Suprapubic skin (tissue), 3 donors: Measurements from ENCODE around the gene HACD2.

Experiments
- EP300 ChIP-seq: sonication (generic); formaldehyde crosslinking; IDR thresholded peaks from one replicate; pipeline ENCODE4 v1.6.1; 2017; ENCODE audit warnings: antibody characterized with exemption
- POLR2A ChIP-seq, 2 donors: fragments of 450-650 bp; IDR thresholded peaks; one replicate each; pipeline ENCODE4 v1.6.1; 2017; ENCODE audit warnings: antibody characterized with exemption in 2 of 2, mild to moderate bottlenecking in 2 of 2, moderate library complexity in 2 of 2
- TF ChIP-seq, protein P1 (sequence below), 2 donors: fragments of 200-600 bp in 1 of 2; fragments of 450-650 bp in 1 of 2; sonication (generic) in 1 of 2; IDR thresholded peaks; one replicate each; pipeline ENCODE4 v1.5.1; 2016 to 2019; ENCODE audit warnings: antibody characterized with exemption in 2 of 2, mild to moderate bottlenecking in 1 of 2, moderate library complexity in 1 of 2

DNA sequence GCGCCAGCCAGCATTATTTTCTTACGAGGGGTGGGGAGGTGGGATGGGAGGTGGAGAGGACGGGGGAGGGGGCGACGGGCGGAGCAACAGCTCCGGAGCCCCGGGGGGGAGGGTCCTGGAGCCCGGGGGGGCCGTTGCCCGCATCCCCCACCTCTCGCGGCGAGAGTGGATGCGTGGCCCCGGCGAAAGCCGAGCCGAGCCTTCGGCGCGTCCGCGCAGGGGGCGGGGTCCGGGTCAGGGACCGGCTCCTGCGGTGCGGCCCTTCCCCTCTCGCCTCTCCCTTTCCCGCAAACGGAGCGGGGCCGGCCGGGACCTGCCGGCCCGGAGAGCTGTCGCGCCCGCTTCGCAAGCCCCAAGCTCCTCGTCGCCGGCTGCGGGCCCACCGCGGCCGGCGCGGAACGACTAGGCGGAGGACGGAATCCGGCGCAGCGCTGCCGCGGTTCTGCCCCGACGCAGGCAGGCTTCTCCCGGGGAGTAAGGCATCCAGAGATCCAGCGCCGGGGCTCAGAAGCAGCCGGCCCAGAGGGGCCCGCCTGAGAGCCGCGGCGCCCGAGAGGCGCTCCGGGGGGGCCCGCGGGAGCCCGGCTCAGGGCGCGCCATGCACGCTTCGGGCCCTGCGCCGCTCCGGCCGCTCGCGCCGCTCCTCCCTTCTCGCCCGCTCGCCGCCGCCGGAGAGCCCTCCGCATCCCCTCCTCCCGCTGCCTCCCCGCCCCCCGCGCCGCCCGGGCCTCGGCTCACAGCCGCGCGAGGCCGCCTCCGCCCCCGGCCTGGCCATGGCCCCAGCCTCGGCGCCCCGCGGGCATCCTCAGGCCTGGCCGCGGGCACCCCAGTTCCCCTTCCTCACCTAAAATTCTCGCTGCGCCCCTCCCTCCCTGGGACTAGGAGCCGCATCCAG, 135.5 kb downstream of the HACD2 start:
- TF ChIP-seq, protein P1, sequence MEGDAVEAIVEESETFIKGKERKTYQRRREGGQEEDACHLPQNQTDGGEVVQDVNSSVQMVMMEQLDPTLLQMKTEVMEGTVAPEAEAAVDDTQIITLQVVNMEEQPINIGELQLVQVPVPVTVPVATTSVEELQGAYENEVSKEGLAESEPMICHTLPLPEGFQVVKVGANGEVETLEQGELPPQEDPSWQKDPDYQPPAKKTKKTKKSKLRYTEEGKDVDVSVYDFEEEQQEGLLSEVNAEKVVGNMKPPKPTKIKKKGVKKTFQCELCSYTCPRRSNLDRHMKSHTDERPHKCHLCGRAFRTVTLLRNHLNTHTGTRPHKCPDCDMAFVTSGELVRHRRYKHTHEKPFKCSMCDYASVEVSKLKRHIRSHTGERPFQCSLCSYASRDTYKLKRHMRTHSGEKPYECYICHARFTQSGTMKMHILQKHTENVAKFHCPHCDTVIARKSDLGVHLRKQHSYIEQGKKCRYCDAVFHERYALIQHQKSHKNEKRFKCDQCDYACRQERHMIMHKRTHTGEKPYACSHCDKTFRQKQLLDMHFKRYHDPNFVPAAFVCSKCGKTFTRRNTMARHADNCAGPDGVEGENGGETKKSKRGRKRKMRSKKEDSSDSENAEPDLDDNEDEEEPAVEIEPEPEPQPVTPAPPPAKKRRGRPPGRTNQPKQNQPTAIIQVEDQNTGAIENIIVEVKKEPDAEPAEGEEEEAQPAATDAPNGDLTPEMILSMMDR (IDR thresholded peaks at IDR 0.05), result no peak
- TF ChIP-seq POLR2A (IDR thresholded peaks at IDR 0.05), result no peak
- no peak for TF ChIP-seq EP300
